WERI-Rb-1 (cell line): Measurements from ENCODE around the gene LPP.

Experiments
- DNase-seq: peaks from one replicate; pipeline ENCODE4 v3.0.0-alpha.2; 2020
- H3K27ac ChIP-seq: fragments of 250-450 bp; sonication (Bioruptor Pico); 2 replicates; pipeline ENCODE4 v1.5.1; 2020; ENCODE audit warnings: mild to moderate bottlenecking, moderate library complexity
- H3K27me3 ChIP-seq: fragments of 250-450 bp; sonication (Bioruptor Pico); 2 replicates; pipeline ENCODE4 v1.5.1; 2021; ENCODE audit warnings: mild to moderate bottlenecking, low read depth, moderate library complexity; ENCODE audit not compliant: insufficient read depth, severe bottlenecking
- H3K36me3 ChIP-seq: fragments of 250-450 bp; sonication (Bioruptor Pico); 2 replicates; pipeline ENCODE4 v1.5.1; 2020; ENCODE audit warnings: mild to moderate bottlenecking, moderate library complexity
- H3K4me3 ChIP-seq: 2 replicates; pipeline ENCODE4 v1.5.1; 2011; ENCODE audit warnings: low read depth, mild to moderate bottlenecking, control low read depth, low read length
- H3K9me3 ChIP-seq: fragments of 250-450 bp; sonication (Bioruptor Pico); 2 replicates; pipeline ENCODE4 v1.5.1; 2021; ENCODE audit warnings: mild to moderate bottlenecking, moderate library complexity; ENCODE audit not compliant: severe bottlenecking
- CTCF ChIP-seq: IDR thresholded peaks from 2 replicates; pipeline ENCODE4 v1.5.1; 2011; ENCODE audit warnings: low read depth, mild to moderate bottlenecking, control low read depth, inconsistent platforms, low read length

LPP gene

GRCh38 chr3:188825901-188826300, 671.9 kb downstream of the LPP start:
- Histone ChIP-seq H3K9me3 (no peaks in the 10 kb centered on the region), H3K4me3 (no peak overlapping the region), H3K36me3 (no peaks in the 10 kb centered on the region), H3K27ac (no peak overlapping the region), H3K27me3 (no peaks in the 10 kb centered on the region)
- TF ChIP-seq CTCF, result no peak
- DNase-seq, result no peak

GRCh38 chr3:188826574-188826973, 672.6 kb downstream of the LPP start:
- no peak overlapping the region for H3K4me3 ChIP-seq
- DNase-seq, result no peak
- TF ChIP-seq CTCF, result no peak
- H3K36me3 ChIP-seq, result no peaks in the 10 kb centered on the region
- no peaks in the 10 kb centered on the region for H3K27me3 ChIP-seq
- H3K9me3 ChIP-seq, result no peaks in the 10 kb centered on the region
- H3K27ac ChIP-seq, result no peak overlapping the region

- no peak for DNase-seq
- Histone ChIP-seq H3K9me3 (no peaks in the 10 kb centered on the region), H3K27ac (no peak overlapping the region), H3K4me3 (no peak overlapping the region), H3K27me3 (no peaks in the 10 kb centered on the region), H3K36me3 (no peaks in the 10 kb centered on the region)
- TF ChIP-seq CTCF, result no peak
Observed at GRCh38 chr3:188827103-188827502, 673.1 kb downstream of the LPP start.

GRCh38 chr3:188827576-188827975, 673.6 kb downstream of the LPP start:
- TF ChIP-seq CTCF, result no peak

GRCh38 chr3:188829130-188829529, 675.2 kb downstream of the LPP start:
- H3K27me3 ChIP-seq, result no peaks in the 10 kb centered on the region
- no peaks in the 10 kb centered on the region for H3K36me3 ChIP-seq
- no peak for TF ChIP-seq CTCF
- H3K9me3 ChIP-seq, result no peaks in the 10 kb centered on the region
- no peak overlapping the region for H3K4me3 ChIP-seq
- no peak overlapping the region for H3K27ac ChIP-seq
- no peak for DNase-seq

More at GRCh38 chr3:188827576-188827975, 673.6 kb downstream of the LPP start:
- Histone ChIP-seq H3K36me3 (no peaks in the 10 kb centered on the region), H3K4me3 (no peak overlapping the region), H3K9me3 (no peaks in the 10 kb centered on the region), H3K27ac (no peak overlapping the region), H3K27me3 (no peaks in the 10 kb centered on the region)
- no peak for DNase-seq

GRCh38 chr3:188829576-188829975, 675.6 kb downstream of the LPP start:
- H3K9me3 ChIP-seq, result no peaks in the 10 kb centered on the region
- H3K27ac ChIP-seq, result no peak overlapping the region
- no peak for TF ChIP-seq CTCF
- H3K27me3 ChIP-seq, result no peaks in the 10 kb centered on the region
- H3K4me3 ChIP-seq, result no peak overlapping the region
- no peaks in the 10 kb centered on the region for H3K36me3 ChIP-seq
- DNase-seq, result no peak
